Stimulated activated CD4-positive, alpha-beta T cell treated with anti-CD3 and anti-CD28 coated beads, Interleukin-4, amount 100 ng/mL, for 24 hours (primary cell): ENCODE data around the gene KRTAP19-5.
"Not testable (repeated sequence)": the region's sequence is repeated elsewhere in the genome, so short reads cannot be mapped to it uniquely, and the experiment has no call there.

Experiments
- DNase-seq: peaks from one replicate; pipeline ENCODE4 v3.0.0-alpha.2; 2020

Gene KRTAP19-5

DNA sequence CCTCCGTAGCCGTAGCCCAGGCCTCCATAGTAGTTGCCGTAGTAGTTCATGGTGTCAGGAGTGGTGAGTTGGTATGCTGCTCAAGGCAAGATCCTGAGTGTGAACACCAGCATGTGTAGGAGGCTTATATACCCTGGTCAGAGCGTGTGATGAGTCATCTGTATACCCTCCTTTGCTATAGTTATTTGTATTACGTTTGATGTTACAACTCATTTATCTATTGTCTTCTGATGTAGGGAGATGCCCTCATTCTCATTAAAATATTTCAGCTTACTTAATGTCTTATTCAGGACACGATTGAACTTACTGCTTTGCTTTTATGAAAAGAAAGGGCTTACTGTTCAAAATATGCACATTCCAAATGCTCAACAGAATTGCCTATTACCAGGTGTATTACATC, at the start of gene KRTAP19-5:
KRTAP19-5 (minus strand) TSS at position 101 of the 400 bp plus-strand sequence; CDS start at position 50, 51 bp downstream.
- no peak for DNase-seq

DNA sequence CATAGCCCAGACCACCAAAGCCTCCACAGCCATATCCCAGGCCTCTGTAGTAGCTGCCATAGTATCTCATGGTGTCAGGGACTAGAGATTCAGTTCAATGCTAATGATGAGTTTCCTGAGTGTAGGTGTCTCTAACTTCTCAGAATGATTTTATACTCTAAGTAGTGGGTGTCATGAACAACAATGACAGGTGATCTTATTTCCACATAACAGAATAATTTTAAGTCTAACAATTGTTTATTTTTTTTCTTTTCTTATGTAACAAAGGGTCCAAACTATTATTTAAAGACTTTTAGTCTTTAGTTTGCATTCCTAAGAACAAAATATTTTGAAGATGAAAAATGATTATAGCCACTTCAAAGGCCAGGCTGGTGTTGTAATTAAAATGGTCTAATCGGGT, 39.8 kb upstream of the KRTAP19-5 start, which contains the start of gene KRTAP19-6:
KRTAP19-6 (minus strand) TSS at position 101 of the 400 bp plus-strand sequence; CDS start at position 70, 31 bp downstream.
- DNase-seq, result no peak

DNA sequence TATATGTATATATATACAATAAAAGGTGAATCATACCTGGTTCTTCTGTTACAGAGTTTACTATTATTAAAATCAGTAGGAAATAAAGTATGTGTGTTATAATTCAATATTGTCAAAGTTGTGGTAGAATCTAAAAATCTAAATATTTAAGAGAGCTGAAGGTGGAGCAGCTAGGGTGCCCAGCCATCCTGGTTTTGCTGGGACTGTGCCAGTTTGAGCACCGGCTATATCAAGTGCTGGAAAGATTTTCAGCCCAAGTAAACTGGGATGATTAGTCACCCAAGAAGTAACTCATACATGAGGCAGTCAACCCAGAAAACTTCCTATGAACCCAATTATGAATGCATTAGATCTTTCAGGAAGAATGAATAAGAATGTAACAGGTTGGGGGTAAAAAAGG, 16.9 kb upstream of the KRTAP19-5 start:
- no peak for DNase-seq

DNA sequence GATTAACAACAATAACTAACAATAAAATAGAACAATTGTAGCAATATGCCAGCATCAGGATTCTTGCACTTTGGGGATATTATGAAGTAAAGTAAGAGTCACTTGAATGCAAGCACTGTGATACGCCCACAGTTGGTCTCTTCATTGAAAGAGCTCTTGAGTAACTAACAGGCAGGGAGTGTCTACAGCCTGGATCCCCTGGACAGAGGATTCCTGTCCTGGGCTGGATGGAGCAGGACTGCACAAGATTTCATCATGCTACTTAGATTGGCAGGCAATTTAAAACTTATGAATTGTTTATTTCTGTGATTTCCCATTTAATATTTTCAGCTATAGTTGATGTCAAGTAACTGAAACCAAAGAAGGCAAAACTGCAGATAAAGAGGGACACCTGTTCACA, 13.7 kb upstream of the KRTAP19-5 start:
- no peak for DNase-seq

DNA sequence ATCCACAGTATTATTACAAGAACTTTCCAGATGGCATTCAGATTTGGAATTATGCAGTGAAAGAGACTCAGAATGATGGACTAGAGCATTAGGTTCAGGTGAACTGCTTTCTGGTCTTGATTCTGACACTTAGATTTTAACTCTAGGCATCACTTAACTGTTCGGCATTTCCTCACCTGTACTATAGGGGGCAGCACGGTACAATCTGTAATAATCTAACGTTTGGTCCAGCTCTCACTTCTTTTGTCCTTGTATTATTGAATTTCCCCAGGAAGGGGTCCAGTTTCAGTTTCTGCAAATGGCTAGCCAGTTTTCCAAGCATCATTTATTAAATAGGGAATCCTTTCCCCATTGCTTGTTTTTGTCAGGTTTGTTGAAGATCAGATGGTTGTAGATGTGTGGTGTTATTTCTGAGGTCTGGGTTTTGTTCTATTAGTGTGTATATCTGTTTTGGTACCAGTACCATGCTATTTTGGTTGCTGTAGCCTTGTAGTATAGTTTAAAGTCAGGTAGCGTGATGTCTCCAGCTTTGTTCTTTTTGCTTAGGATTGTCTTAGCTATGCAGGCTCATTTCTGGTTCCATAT, 3.8 kb upstream of the KRTAP19-5 start:
- not testable (repeated sequence) for DNase-seq

DNA sequence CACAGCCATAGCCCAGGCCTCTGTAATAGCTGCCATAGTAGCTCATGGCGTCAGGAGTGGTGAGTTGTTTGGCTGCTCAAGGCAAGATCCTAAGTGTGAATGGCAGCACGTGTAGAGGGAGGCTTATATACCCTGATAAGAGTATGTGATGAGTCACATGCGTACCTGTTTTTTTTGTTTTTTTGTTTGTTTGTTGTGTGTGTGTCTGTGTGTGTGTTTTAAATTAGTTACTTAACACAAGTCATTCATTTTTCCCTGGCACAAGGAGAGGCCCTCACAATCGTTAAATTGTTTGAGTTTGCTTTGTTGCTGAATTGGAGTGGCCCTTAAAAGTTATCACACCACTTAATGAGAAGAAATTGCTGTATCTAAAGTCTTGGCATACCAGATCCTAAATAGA, 4.9 kb downstream of the KRTAP19-5 start, which contains the start of gene KRTAP19-4:
KRTAP19-4 (minus strand) TSS at position 101 of the 400 bp plus-strand sequence; CDS start at position 46, 55 bp downstream.
- no peak for DNase-seq

DNA sequence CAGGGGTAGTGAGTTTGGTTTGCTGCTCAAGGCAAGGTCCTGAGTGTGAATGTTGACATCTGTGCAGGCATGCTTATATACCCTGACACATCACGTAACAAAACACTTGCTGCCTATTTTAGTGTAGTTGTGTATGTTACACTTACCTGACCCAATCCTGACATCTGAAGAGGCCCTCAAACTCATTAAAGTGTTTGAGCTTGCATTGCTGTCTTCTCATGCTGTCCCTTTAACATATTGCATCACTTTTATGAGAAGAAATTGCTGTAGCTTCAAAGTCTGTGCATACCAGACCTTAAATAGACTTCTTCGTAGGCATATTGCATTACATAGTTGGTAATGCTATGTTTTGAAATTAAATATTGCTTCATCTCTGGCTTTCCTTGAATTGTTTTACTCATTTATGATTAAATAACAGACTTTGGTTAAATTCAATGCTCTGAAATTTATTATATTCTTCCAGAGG, 9.9 kb downstream of the KRTAP19-5 start, which contains the start of gene KRTAP19-3:
KRTAP19-3 (minus strand) TSS at position 51 of the 466 bp plus-strand sequence. CDS start 56 bp downstream, outside the sequence.
- DNase-seq, result no peak

DNA sequence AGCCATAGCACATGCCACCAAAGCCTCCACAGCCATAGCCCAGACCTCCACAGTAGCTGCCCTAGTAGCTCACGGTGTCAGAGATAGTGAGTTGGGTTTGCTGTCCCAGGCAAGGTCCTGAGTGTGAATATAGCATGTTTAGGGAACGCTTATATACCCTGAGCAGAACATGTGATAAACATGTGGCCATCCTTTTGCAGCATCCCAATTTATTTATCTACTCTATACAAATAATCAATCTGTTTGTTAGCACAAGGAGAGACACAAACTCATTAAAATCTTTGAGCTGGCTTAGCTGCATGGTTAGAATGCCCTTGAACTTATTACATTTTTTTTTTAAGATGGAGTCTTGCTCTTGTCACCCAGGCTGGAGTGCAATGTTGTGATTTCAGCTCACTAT, 14.6 kb downstream of the KRTAP19-5 start, which contains the start of gene KRTAP19-2:
KRTAP19-2 (minus strand) TSS at position 101 of the 400 bp plus-strand sequence; CDS start at position 13, 88 bp downstream.
- no peak for DNase-seq

DNA sequence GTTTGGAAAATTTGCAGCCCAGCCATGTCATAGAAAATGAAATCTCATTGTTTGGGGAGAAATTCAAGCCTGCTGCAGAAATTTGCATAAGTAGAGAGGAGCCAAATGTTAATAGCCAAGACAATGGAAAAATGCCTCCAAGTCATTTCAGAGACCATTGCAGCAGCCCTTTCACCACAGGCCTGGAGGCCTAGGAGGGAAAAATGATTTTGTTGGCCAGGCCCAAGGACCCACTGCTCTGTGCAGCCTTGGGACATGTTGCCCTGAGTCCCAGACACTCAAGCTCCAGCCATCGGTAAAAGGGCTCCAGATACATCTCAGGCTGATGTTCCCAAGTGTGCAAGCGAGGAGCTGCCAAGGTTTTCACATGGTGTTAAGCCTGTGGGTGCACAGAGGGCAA, 15.8 kb downstream of the KRTAP19-5 start:
- no peak for DNase-seq

DNA sequence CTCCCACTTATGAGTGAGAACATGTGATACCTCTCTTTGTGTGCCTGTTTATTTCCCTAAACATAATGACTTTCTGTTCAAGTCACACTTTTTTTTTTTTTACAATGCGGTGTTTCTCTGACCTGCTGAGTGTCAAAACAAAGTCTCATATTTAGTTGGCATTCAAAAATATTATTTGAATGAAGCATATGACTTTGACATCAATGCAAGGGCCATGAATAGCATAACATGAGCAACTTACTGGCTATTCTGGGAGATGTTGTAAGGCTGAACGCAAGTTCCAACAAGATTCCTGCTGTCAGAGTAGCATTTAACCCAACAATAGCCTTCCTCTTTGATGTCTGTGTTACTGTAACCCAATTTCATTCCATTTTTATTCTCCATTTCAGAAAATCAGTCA, 19.8 kb downstream of the KRTAP19-5 start:
- DNase-seq, result no peak

DNA sequence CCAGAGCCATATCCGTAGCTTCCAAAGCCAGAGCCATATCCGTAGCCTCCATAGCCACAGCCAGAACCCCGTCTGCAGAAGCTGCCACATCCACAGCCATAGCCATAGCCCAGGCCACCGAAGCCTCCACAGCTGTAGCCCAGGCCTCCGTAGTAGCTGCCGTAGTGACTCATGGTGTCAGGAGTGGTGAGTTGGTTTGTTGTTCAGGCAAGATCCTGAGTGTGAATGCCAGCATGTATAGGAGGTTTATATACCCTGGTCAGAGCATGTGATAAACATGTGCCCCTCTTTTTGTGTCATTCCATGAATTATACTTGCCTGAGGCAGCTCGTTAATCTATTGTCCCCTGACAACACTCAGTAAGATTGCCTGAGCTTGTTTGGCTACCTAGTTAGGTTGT, 21.8 kb downstream of the KRTAP19-5 start, which contains the start of gene KRTAP19-1:
KRTAP19-1 (minus strand) TSS at position 223 of the 400 bp plus-strand sequence; CDS start at position 173, 50 bp downstream.
- DNase-seq, result no peak

DNA sequence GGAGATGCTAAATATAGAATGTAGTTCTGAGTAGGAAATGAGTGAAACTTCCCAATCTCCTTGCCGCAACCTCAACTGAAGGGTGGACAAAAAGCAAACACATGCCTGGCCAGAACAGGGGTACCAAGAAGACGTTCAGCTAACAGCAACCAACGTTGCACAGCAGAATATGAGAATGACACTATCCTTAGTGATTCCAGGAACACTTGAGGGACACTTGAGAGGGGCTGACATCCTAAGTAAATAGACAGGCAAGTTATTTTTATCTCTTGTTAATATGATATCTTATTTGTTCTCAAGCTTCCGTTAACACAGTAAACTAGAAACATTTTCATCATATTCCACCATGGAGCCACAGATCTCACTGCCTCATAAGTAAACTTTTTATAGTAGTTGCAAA, 22.7 kb downstream of the KRTAP19-5 start:
- no peak for DNase-seq

DNA sequence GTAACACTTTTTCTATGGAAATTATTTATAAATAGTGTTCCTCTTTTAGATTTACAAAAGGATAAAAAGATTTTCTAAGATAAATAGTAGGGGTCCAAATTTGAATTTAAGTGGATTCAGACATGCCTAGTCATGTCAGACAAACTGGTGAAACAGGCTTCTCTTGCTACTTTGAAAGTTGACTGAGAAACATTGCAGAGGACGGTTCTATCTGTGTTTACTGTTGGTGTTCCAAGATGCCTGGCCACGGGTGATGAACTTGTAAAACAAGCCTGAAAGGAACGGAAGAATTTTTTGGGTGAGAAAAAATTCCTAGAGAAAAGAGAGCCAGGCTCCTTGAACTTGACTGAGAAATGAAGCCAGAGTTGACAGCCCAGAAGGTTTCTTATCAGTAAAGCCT, 23.9 kb downstream of the KRTAP19-5 start:
- no peak for DNase-seq

DNA sequence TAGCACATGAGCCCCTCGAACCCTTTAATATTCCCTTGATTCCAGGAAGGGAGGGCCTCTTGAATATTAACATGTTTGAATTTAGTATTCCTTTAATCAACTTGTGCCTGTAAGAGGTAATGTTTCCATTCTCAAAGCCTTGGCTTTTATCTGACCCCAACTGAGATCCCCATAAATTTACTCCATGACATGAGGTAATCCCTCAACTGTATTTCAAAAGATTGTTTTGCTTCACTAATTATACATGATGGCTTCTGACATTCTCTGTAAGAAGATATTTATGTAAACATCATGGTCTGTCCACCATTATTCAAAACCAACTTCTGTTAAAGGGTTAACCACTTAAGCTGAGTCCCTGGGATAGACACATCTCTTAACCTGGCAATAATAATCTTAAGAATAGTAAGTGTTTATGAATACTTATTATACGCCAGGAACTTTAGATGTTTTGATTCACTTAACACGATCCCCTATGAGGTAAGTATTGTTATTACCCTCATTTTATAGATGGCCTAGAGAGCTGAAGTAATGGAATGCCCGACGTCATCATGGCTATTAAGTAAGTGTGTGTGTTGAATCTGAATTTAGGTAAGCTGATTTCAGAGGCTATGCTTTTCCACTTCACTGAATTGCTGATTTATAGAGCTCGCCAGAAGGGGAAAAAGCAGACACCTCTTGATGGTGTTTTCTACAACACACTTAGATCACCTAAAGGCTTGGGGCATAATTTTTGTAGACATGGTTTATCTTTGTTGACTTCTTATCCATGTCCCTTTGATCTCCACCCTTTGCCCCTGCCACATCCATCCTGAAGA, 32.8 kb downstream of the KRTAP19-5 start:
- DNase-seq, result no peak

DNA sequence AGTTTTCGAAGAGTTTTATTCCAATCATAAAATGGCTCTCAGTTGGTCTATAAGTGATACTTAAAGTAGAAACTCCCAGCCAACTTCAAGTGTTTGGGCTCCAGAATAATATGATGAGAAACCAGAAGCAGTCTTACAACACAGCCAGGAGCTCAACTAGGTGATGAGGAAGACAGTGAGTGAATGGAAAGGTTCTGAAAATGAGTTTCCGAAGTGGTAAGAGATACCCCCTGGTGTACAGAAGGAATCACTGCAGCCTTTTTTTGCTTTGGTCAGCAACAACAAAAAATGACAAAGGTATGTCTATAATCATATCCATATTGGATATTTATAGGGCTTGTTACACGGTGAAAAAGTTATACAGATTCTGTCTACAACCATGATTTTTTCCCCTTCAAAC, 38.2 kb downstream of the KRTAP19-5 start:
- no peak for DNase-seq
